Adrenal gland (tissue), 12 donors: ENCODE measurements around the gene P2RX3. TPM values are rescaled to one million over a fixed set of nuclear protein-coding genes. Genes with fewer than 3 reads are reported as not detected.

Source experiments
- DNase-seq, 7 donors: peaks; one replicate each; pipeline ENCODE4 v3.0.0-alpha.2; 2019 to 2020
- H3K27ac ChIP-seq, 5 donors: fragments of 200-600 bp; sonication (generic) in 4 of 5; 1 replicate in 3 of 5; 2 replicates in 2 of 5; pipeline versions ENCODE4 v1.5.1 to v1.8.0; 2016 to 2020; ENCODE audit warnings: mild to moderate bottlenecking in 1 of 5
- H3K27me3 ChIP-seq: fragments of 200-600 bp; 2 replicates; pipeline ENCODE4 v1.8.0; 2021
- H3K36me3 ChIP-seq, 2 donors: fragments of 200-600 bp; replicated peaks in 1 of 2; 1 replicate in 1 of 2; 2 replicates in 1 of 2; pipeline versions ENCODE4 v1.5.1 to v1.8.0; 2018 to 2022
- H3K4me1 ChIP-seq, 2 donors: fragments of 200-600 bp; replicated peaks in 1 of 2; 1 replicate in 1 of 2; 2 replicates in 1 of 2; pipeline versions ENCODE4 v1.5.1 to v1.8.0; 2018 to 2021
- H3K4me3 ChIP-seq, 4 donors: fragments of 200-600 bp; sonication (generic) in 3 of 4; one replicate each; pipeline ENCODE4 v1.5.1; 2016 to 2018
- H3K9me3 ChIP-seq, 3 donors: fragments of 200-600 bp; sonication (generic) in 1 of 3; replicated peaks in 1 of 3; 1 replicate in 2 of 3; 2 replicates in 1 of 3; pipeline versions ENCODE4 v1.5.1 to v1.8.0; 2016 to 2021
- CTCF ChIP-seq, 6 experiments: fragments of 450-650 bp in 4 of 6; fragments of 200-600 bp in 2 of 6; sonication (generic) in 1 of 6; IDR thresholded peaks; 1 replicate in 5 of 6; 2 replicates in 1 of 6; pipeline versions ENCODE4 v1.5.1 to v1.8.0; 2016 to 2021; ENCODE audit warnings: antibody characterized with exemption in 6 of 6, mild to moderate bottlenecking in 2 of 6, moderate library complexity in 1 of 6
- POLR2A ChIP-seq, 2 donors: fragments of 450-650 bp; IDR thresholded peaks; one replicate each; pipeline ENCODE4 v1.6.1; 2017; ENCODE audit warnings: antibody characterized with exemption in 2 of 2, mild to moderate bottlenecking in 2 of 2, moderate library complexity in 1 of 2
- WGBS, 4 donors: extraction: QIAGEN DNeasy Blood & Tissue Kit in 2 of 4; methylation state at CpG; one replicate each; pipeline versions ENCODE4 v1.1.5 to v1.1.7; 2013 to 2017; 5-methylcytosine and 5-hydroxymethylcytosine counted together
- intact Hi-C, 2 donors: fragments of 100-400 bp; cut with DNase I; formaldehyde crosslinking; loops; one replicate each; pipeline versions ENCODE4 v1.14.1 to v1.15.0; 2022 to 2023
- polyA plus RNA-seq, 3 donors: library from polyadenylated mRNA; stranded (reverse); fragments of 200-250 nt in 2 of 3; fragments of 350-450 nt in 1 of 3; fragmentation: Illumina TruSeq in 1 of 3; extraction: RNeasy Lipid Tissue Mini Kit (QIAGEN cat#74804) in 1 of 3; gene quantifications; one replicate each; pipeline ENCODE4 v1.2.3, GENCODE V29; 2013 to 2014
- total RNA-seq, 9 donors: library from RNA; depleted of rRNA in 4 of 9; stranded (reverse); fragments of >200 nt in 4 of 9; fragments of 120-200 nt in 1 of 9; fragmentation: NEBNext Ultra II Directional in 1 of 9; extraction: Animal tissue kit (Norgen Biotek cat#: 25700) in 1 of 9; gene quantifications; one replicate each; pipeline versions ENCODE4 v1.1.0 to v1.2.4, GENCODE V29; 2013 to 2023
- donor health status: healthy with polysubstance abuse.
- donor health status: Bipolar disorder and iron deficiency.
- donor health status: DM: yes; HTN: yes; CAD: no.
- donor health status: DM: no; HTN: no; CAD: no.
- donor health status: DM: no; HTN: no; CAD: no.
- donor health status: DM: yes; HTN: yes; CAD: no.

Gene P2RX3
- total and polyA plus RNA-seq, 12 donors = 0.11 to 2.5 (median 0.76) TPM; not detected in 2

GRCh38 chr11:57306161-57306876 lies 31.8 kb upstream of the P2RX3 start:
- peaks cover 51 to 74% of the 10 kb centered on the region in 2 donors for H3K4me1 ChIP-seq
- intact Hi-C loops = no loop called here
- no peak overlapping the region for H3K4me3 ChIP-seq
- TF ChIP-seq CTCF (IDR thresholded peaks at IDR 0.05) (no peak), POLR2A (IDR thresholded peaks at IDR 0.05) (no peak)
- H3K27ac ChIP-seq = peak overlapping the region in 2 of 5 donors; percentile 15 to 62
- 81 to 87% (median 84%) methylated on average over 15 of the region's 15 CpGs for WGBS, 4 donors
- H3K9me3 ChIP-seq = no peaks in the 10 kb centered on the region
- H3K27me3 ChIP-seq = no peaks in the 10 kb centered on the region
- peaks cover 0 to 31% of the 10 kb centered on the region in 2 donors for H3K36me3 ChIP-seq
- no peak for DNase-seq

- Histone ChIP-seq H3K36me3 (peaks cover 0 to 24% of the 10 kb centered on the region in 2 donors), H3K4me1 (peaks cover 56 to 82% of the 10 kb centered on the region in 2 donors), H3K4me3 (no peak overlapping the region), H3K27ac (no peak overlapping the region), H3K9me3 (no peaks in the 10 kb centered on the region), H3K27me3 (no peaks in the 10 kb centered on the region)
- intact Hi-C loops = no loop called here
- no peak for TF ChIP-seq POLR2A (IDR thresholded peaks at IDR 0.05)
- no peak for TF ChIP-seq CTCF (IDR thresholded peaks at IDR 0.05)
- DNase-seq = no peak
- 65 to 84% (median 76%) methylated on average over 9 of the region's 9 CpGs for WGBS, 4 donors
These were observed 31.1 kb upstream of the P2RX3 start for GRCh38 chr11:57306940-57307565.

- Histone ChIP-seq H3K4me1 (peaks cover 63 to 89% of the 10 kb centered on the region in 2 donors), H3K27ac (no peak overlapping the region), H3K9me3 (no peaks in the 10 kb centered on the region), H3K36me3 (peaks cover 0 to 24% of the 10 kb centered on the region in 2 donors), H3K27me3 (no peaks in the 10 kb centered on the region), H3K4me3 (no peak overlapping the region)
- DNase-seq = no peak
- intact Hi-C loops = no loop called here
- 75 to 84% (median 81%) methylated on average over 7 of the region's 7 CpGs for WGBS, 4 donors
- TF ChIP-seq CTCF (IDR thresholded peaks at IDR 0.05) (no peak), POLR2A (IDR thresholded peaks at IDR 0.05) (no peak)
These were observed 30.4 kb upstream of the P2RX3 start for GRCh38 chr11:57307666-57308270.

GRCh38 chr11:57308426-57309060 lies 29.6 kb upstream of the P2RX3 start:
- H3K27ac ChIP-seq = peak overlapping the region in 1 of 5 donors; percentile 50
- intact Hi-C loops = no loop called here
- peak in 1 of 7 donors; percentile 50 for DNase-seq
- TF ChIP-seq POLR2A (IDR thresholded peaks at IDR 0.05) (no peak), CTCF (IDR thresholded peaks at IDR 0.05) (no peak)
- H3K27me3 ChIP-seq = no peaks in the 10 kb centered on the region
- H3K4me1 ChIP-seq = peaks cover 71 to 94% of the 10 kb centered on the region in 2 donors
- 80 to 94% (median 90%) methylated on average over 6 to 10 of the region's 10 CpGs for WGBS, 4 donors
- peaks cover 0 to 32% of the 10 kb centered on the region in 2 donors for H3K36me3 ChIP-seq
- H3K9me3 ChIP-seq = no peaks in the 10 kb centered on the region
- H3K4me3 ChIP-seq = no peak overlapping the region
